Fibroblast of lung (primary cell): ENCODE results near the gene ATP6V1G2. TPM values are rescaled to one million over a fixed set of nuclear protein-coding genes. Genes with fewer than 3 reads are reported as not detected.
"Not testable (repeated sequence)": the region's sequence is repeated elsewhere in the genome, so short reads cannot be mapped to it uniquely, and the experiment has no call there.

ENCODE experiments used
- DNase-seq, 2 donors: peaks; one replicate each; pipeline versions ENCODE4 v3.0.0 to v3.0.0-alpha.2; 2010; ENCODE audit warnings: low read depth in 2 of 2
- H2AFZ ChIP-seq: 2 replicates; pipeline ENCODE4 v1.5.1; 2012; ENCODE audit warnings: low read length, control low read depth, inconsistent platforms
- H3K27ac ChIP-seq: 2 replicates; pipeline ENCODE4 v1.5.1; 2011; ENCODE audit warnings: low read length, control low read depth; ENCODE audit not compliant: insufficient read depth
- H3K27me3 ChIP-seq: 2 replicates; pipeline ENCODE4 v1.5.1; 2011; ENCODE audit warnings: mild to moderate bottlenecking, low read length; ENCODE audit not compliant: control insufficient read depth, insufficient read depth
- H3K36me3 ChIP-seq: 2 replicates; pipeline ENCODE4 v1.5.1; 2011; ENCODE audit warnings: low read length; ENCODE audit not compliant: control insufficient read depth, insufficient read depth
- H3K4me1 ChIP-seq: 2 replicates; pipeline ENCODE4 v1.5.1; 2011; ENCODE audit warnings: low read length; ENCODE audit not compliant: control insufficient read depth, insufficient read depth; ENCODE audit errors: extremely low read depth
- H3K4me2 ChIP-seq: 2 replicates; pipeline ENCODE4 v1.5.1; 2011; ENCODE audit warnings: low read length, control low read depth; ENCODE audit not compliant: insufficient read depth; ENCODE audit errors: extremely low read depth
- H3K4me3 ChIP-seq, 4 experiments: fragments of 200-600 bp in 1 of 4; sonication (generic) in 1 of 4; replicated peaks in 1 of 4; 2 replicates each; pipeline ENCODE4 v1.5.1; 2011 to 2016; ENCODE audit warnings: low read length in 4 of 4, low read depth in 3 of 4, mild to moderate bottlenecking in 3 of 4, control low read depth in 2 of 4, inconsistent platforms in 1 of 4, mixed read lengths in 1 of 4; ENCODE audit not compliant: insufficient read depth in 1 of 4; ENCODE audit errors: control extremely low read depth in 1 of 4
- H3K79me2 ChIP-seq: 2 replicates; pipeline ENCODE4 v1.5.1; 2012; ENCODE audit warnings: mild to moderate bottlenecking, low read length, inconsistent platforms; ENCODE audit not compliant: control insufficient read depth, insufficient read depth
- H3K9ac ChIP-seq: 2 replicates; pipeline ENCODE4 v1.5.1; 2011; ENCODE audit warnings: mild to moderate bottlenecking, low read length, control low read depth; ENCODE audit not compliant: insufficient read depth
- H3K9me3 ChIP-seq: 2 replicates; pipeline ENCODE4 v1.5.1; 2012; ENCODE audit warnings: low read depth, low read length; ENCODE audit not compliant: control insufficient read depth, insufficient read depth
- H4K20me1 ChIP-seq: 2 replicates; pipeline ENCODE4 v1.5.1; 2011; ENCODE audit warnings: low read length; ENCODE audit not compliant: control insufficient read depth, insufficient read depth; ENCODE audit errors: extremely low read depth
- CTCF ChIP-seq, 2 donors: IDR thresholded peaks in 1 of 2; conservative IDR thresholded peaks in 1 of 2; 1 replicate in 1 of 2; 2 replicates in 1 of 2; pipeline ENCODE4 v1.5.1; 2011 to 2012; ENCODE audit warnings: low read length in 2 of 2, control low read depth in 1 of 2, inconsistent platforms in 1 of 2, low read depth in 1 of 2, mild to moderate bottlenecking in 1 of 2
- EZH2 ChIP-seq: IDR thresholded peaks from 2 replicates; pipeline ENCODE4 v1.5.1; 2012; ENCODE audit warnings: low read length, control low read depth, mild to moderate bottlenecking; ENCODE audit errors: missing control alignments
- polyA plus RNA-seq, 2 donors: library from polyadenylated mRNA; depleted of rRNA in 1 of 2; stranded (reverse) in 1 of 2; unstranded in 1 of 2; fragments of >200 nt; gene quantifications; 2 replicates each; pipeline ENCODE4 v1.2.1, GENCODE V29; 2011 to 2012; ENCODE audit warnings: missing spikeins in 1 of 2
- total RNA-seq: library from RNA; depleted of rRNA; stranded (reverse); fragments of >200 nt; gene quantifications from 2 replicates; pipeline ENCODE4 v1.2.1, GENCODE V29; 2014

The ATP6V1G2 gene
- total and polyA plus RNA-seq, 2 donors (not counting 1 experiment from before 2014, with no cell fraction given), result 11.2 to 16.0 TPM

GRCh38 chr6:31498748-31499147 lies 47.7 kb downstream of the ATP6V1G2 start:
- Histone ChIP-seq H3K4me3 (peak overlapping the region; percentile 29 to 67 (median 36)), H3K27ac (no peak overlapping the region), H3K36me3 (no peaks in the 10 kb centered on the region), H3K9ac (no peak overlapping the region), H3K9me3 (no peaks in the 10 kb centered on the region), H4K20me1 (no peaks in the 10 kb centered on the region), H2AFZ (no peak overlapping the region), H3K4me1 (peaks cover 13% of the 10 kb centered on the region), H3K4me2 (peak overlapping the region; percentile 93), H3K27me3 (no peaks in the 10 kb centered on the region), H3K79me2 (peaks cover 49% of the 10 kb centered on the region)
- DNase-seq, result peak; percentile 6 to 9
- TF ChIP-seq EZH2, result no peak
- TF ChIP-seq CTCF (conservative IDR thresholded peaks at IDR 0.05 in 1 of 2, IDR thresholded peaks at IDR 0.05 in 1 of 2; ENCODE audit: low read depth in 1 of 2, low read length in 2 of 2), result no peak

GRCh38 chr6:31497531-31498476 lies 48.6 kb downstream of the ATP6V1G2 start, which contains the start of gene MICB:
Gene MICB, plus strand, starts transcription at chr6:31498145. Its CDS starts 49 bp downstream, at chr6:31498194.
- Histone ChIP-seq H3K27ac (peak within 1 kb of the TSS; percentile 63), H3K4me3 (peak within 1 kb of the TSS; percentile 52 to 67 (median 55)), H3K27me3 (no peaks in the 10 kb centered on the region), H3K4me2 (peak within 1 kb of the TSS; percentile 93), H3K4me1 (peaks cover 13% of the 10 kb centered on the region), H3K36me3 (no peaks in the 10 kb centered on the region), H4K20me1 (no peaks in the 10 kb centered on the region), H3K9ac (peak within 1 kb of the TSS; percentile 49), H3K79me2 (peaks cover 43% of the 10 kb centered on the region), H3K9me3 (no peaks in the 10 kb centered on the region), H2AFZ (peak within 1 kb of the TSS; percentile 81)
- peak; percentile 68 to 78 for DNase-seq
- no peak for TF ChIP-seq EZH2
- TF ChIP-seq CTCF (conservative IDR thresholded peaks at IDR 0.05 in 1 of 2, IDR thresholded peaks at IDR 0.05 in 1 of 2; ENCODE audit: low read depth in 1 of 2, low read length in 2 of 2), result no peak

GRCh38 chr6:31496826-31497225 lies 49.6 kb downstream of the ATP6V1G2 start:
- H3K27me3 ChIP-seq, H4K20me1 ChIP-seq, H3K9ac ChIP-seq, H3K36me3 ChIP-seq, H3K9me3 ChIP-seq, H2AFZ ChIP-seq, DNase-seq: not testable (repeated sequence)
- Histone ChIP-seq H3K4me1 (peaks cover 13% of the 10 kb centered on the region), H3K79me2 (peaks cover 41% of the 10 kb centered on the region), H3K4me2 (peak overlapping the region; percentile 89), H3K27ac (peak overlapping the region; percentile 63), H3K4me3 (peak overlapping the region; percentile 52 to 67 (median 55))
